Muscle layer of colon (tissue), 2 donors: ENCODE results near the gene CNTNAP2.

Experiments
- H3K27ac ChIP-seq: one replicate; pipeline ENCODE4 v1.7.0; 2013; ENCODE audit warnings: low read depth, mild to moderate bottlenecking, low read length, moderate library complexity
- H3K27me3 ChIP-seq, 2 donors: one replicate each; pipeline ENCODE4 v1.7.0; 2013; ENCODE audit warnings: low read length in 2 of 2, mild to moderate bottlenecking in 2 of 2; ENCODE audit not compliant: insufficient read depth in 2 of 2, control insufficient read depth in 1 of 2
- H3K36me3 ChIP-seq: one replicate; pipeline ENCODE4 v1.7.0; 2013; ENCODE audit warnings: mild to moderate bottlenecking, low read length; ENCODE audit not compliant: insufficient read depth
- H3K4me1 ChIP-seq: one replicate; pipeline ENCODE4 v1.7.0; 2013; ENCODE audit warnings: mild to moderate bottlenecking, low read length; ENCODE audit not compliant: insufficient read depth
- H3K4me3 ChIP-seq, 2 donors: one replicate each; pipeline ENCODE4 v1.7.0; 2013; ENCODE audit warnings: low read length in 2 of 2, low read depth in 1 of 2, mild to moderate bottlenecking in 1 of 2, moderate library complexity in 1 of 2
- H3K9ac ChIP-seq: one replicate; pipeline ENCODE4 v1.7.0; 2013; ENCODE audit warnings: low read length
- H3K9me3 ChIP-seq: one replicate; pipeline ENCODE4 v1.7.0; 2013; ENCODE audit warnings: mild to moderate bottlenecking, low read length
- donor health status: abdominal sarcoma.
- donor health status: Adenocarcinoma of cecum.

Gene CNTNAP2

GRCh38 chr7:146115851-146116520 lies 615 bp upstream of the CNTNAP2 start:
- Histone ChIP-seq H3K4me1 (peaks cover 12% of the 10 kb centered on the region), H3K4me3 (peak overlapping the region; percentile 38 to 41), H3K36me3 (no peaks in the 10 kb centered on the region), H3K9ac (no peak overlapping the region), H3K9me3 (no peaks in the 10 kb centered on the region), H3K27me3 (peaks cover 16 to 17% of the 10 kb centered on the region in 2 donors), H3K27ac (no peak overlapping the region)

DNA sequence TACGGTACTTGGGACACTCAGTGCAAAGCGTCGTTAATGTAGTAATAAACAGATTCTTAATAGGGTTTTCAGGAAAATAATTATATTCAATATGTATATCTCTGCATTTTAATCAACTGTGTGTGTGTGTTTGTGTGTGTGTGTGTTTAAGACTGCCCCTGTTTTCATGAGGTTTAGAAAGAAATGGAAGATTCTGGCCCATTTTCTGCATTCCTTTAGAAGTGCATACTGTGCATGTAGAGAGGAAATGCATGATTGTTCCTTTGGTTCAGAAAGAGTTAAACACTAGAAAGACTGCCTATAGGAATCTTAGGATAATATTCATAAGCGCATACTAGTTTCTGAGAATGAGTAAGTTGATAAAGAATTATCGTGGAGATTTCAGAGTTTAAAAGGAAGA lies 975 bp downstream of the CNTNAP2 start:
- Histone ChIP-seq H3K36me3 (no peaks in the 10 kb centered on the region), H3K27me3 (peaks cover 16 to 17% of the 10 kb centered on the region in 2 donors), H3K9me3 (no peaks in the 10 kb centered on the region), H3K27ac (no peak overlapping the region), H3K4me3 (no peak overlapping the region), H3K9ac (no peak overlapping the region), H3K4me1 (peaks cover 12% of the 10 kb centered on the region)

DNA sequence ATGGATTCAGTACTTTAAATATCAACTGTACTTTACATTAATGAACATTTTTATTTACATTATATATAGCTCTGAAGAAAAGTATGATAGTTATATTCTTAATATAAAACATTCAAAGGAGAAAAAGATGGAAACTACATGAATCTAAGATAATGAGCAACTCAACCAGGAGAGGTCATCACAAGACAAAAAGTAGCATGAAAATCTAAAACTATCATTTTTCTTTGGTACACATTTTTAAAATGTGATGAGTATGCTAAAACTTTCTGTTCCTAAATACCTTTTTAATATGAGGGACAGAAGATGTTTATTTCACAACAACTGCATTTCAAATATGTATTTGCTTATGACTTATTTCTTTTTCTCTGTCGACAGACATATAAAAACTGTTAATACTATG lies 2.4 kb downstream of the CNTNAP2 start:
- Histone ChIP-seq H3K9ac (no peak overlapping the region), H3K27ac (no peak overlapping the region), H3K4me3 (no peak overlapping the region), H3K36me3 (no peaks in the 10 kb centered on the region), H3K9me3 (no peaks in the 10 kb centered on the region), H3K4me1 (peaks cover 12% of the 10 kb centered on the region), H3K27me3 (peaks cover 16 to 17% of the 10 kb centered on the region in 2 donors)

DNA sequence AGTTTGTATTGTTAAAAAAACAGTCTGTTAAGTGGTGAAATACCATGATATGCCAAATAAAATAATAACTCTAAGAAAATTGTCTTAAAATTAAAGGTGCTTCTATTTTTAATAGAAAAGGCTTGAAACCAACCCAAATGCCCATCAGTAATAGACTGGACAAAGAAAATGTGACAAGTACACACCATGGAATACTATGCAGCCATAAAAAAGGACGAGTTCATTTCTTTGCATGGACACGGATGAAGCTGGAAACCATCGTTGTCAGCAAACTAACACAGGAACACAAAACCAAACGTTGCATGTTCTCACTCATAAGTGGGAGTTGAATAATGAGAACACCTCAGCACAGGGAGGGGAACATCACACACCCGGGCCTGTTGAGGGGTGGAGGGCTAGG lies 7.1 kb downstream of the CNTNAP2 start:
- no peak overlapping the region for H3K27ac ChIP-seq
- H3K9ac ChIP-seq = no peak overlapping the region

GRCh38 chr7:146126767-146127509 lies 10.3 kb downstream of the CNTNAP2 start:
- Histone ChIP-seq H3K4me3 (no peak overlapping the region), H3K27ac (no peak overlapping the region), H3K9ac (no peak overlapping the region), H3K9me3 (no peaks in the 10 kb centered on the region), H3K27me3 (no peaks in the 10 kb centered on the region), H3K36me3 (no peaks in the 10 kb centered on the region), H3K4me1 (no peaks in the 10 kb centered on the region)

More for the DNA sequence above, 7.1 kb downstream of the CNTNAP2 start:
- no peaks in the 10 kb centered on the region for H3K9me3 ChIP-seq
- H3K4me1 ChIP-seq = no peaks in the 10 kb centered on the region
- H3K4me3 ChIP-seq = no peak overlapping the region
- no peaks in the 10 kb centered on the region for H3K27me3 ChIP-seq
- no peaks in the 10 kb centered on the region for H3K36me3 ChIP-seq

- Histone ChIP-seq H3K9me3 (no peaks in the 10 kb centered on the region), H3K27me3 (no peaks in the 10 kb centered on the region), H3K4me1 (no peaks in the 10 kb centered on the region), H3K4me3 (no peak overlapping the region), H3K27ac (no peak overlapping the region), H3K36me3 (no peaks in the 10 kb centered on the region), H3K9ac (no peak overlapping the region)
Measured at GRCh38 chr7:146129296-146129695, 12.7 kb downstream of the CNTNAP2 start.

GRCh38 chr7:146129997-146130396 lies 13.4 kb downstream of the CNTNAP2 start:
- Histone ChIP-seq H3K4me1 (no peaks in the 10 kb centered on the region), H3K4me3 (no peak overlapping the region), H3K27me3 (no peaks in the 10 kb centered on the region), H3K27ac (no peak overlapping the region), H3K9ac (no peak overlapping the region), H3K9me3 (no peaks in the 10 kb centered on the region), H3K36me3 (no peaks in the 10 kb centered on the region)

GRCh38 chr7:146131701-146132100 lies 15.1 kb downstream of the CNTNAP2 start:
- Histone ChIP-seq H3K36me3 (no peaks in the 10 kb centered on the region), H3K4me3 (no peak overlapping the region), H3K27me3 (no peaks in the 10 kb centered on the region), H3K9me3 (no peaks in the 10 kb centered on the region), H3K27ac (no peak overlapping the region), H3K4me1 (no peaks in the 10 kb centered on the region), H3K9ac (no peak overlapping the region)

- H3K4me1 ChIP-seq = no peaks in the 10 kb centered on the region
- no peaks in the 10 kb centered on the region for H3K36me3 ChIP-seq
- H3K9me3 ChIP-seq = no peaks in the 10 kb centered on the region
- no peaks in the 10 kb centered on the region for H3K27me3 ChIP-seq
- no peak overlapping the region for H3K27ac ChIP-seq
- H3K4me3 ChIP-seq = no peak overlapping the region
- H3K9ac ChIP-seq = no peak overlapping the region
Measured at GRCh38 chr7:146136357-146136875, 19.8 kb downstream of the CNTNAP2 start.

- H3K9me3 ChIP-seq = no peaks in the 10 kb centered on the region
- H3K27me3 ChIP-seq = no peaks in the 10 kb centered on the region
- H3K4me3 ChIP-seq = no peak overlapping the region
- no peaks in the 10 kb centered on the region for H3K4me1 ChIP-seq
- no peak overlapping the region for H3K27ac ChIP-seq
- H3K36me3 ChIP-seq = no peaks in the 10 kb centered on the region
- H3K9ac ChIP-seq = no peak overlapping the region
Measured at GRCh38 chr7:146138926-146139325, 22.3 kb downstream of the CNTNAP2 start.

GRCh38 chr7:146146831-146147486 lies 30.4 kb downstream of the CNTNAP2 start:
- Histone ChIP-seq H3K27ac (no peak overlapping the region), H3K36me3 (no peaks in the 10 kb centered on the region), H3K4me1 (no peaks in the 10 kb centered on the region), H3K9me3 (no peaks in the 10 kb centered on the region), H3K4me3 (no peak overlapping the region), H3K27me3 (no peaks in the 10 kb centered on the region), H3K9ac (no peak overlapping the region)
